SU-DHL-6 (cell line): Measurements from ENCODE around the gene RPL18.

Experiments used
- H2AFZ ChIP-seq: fragments of 200-600 bp; sonication (generic); 2 replicates; pipeline ENCODE4 v1.6.1; 2014; ENCODE audit warnings: low read depth, mild to moderate bottlenecking, moderate library complexity, mixed read lengths, antibody characterized with exemption, low read length; ENCODE audit not compliant: severe bottlenecking
- H3F3A ChIP-seq: fragments of 200-600 bp; shearing (Covaris generic); 2 replicates; pipeline ENCODE4 v1.6.0; 2016; ENCODE audit warnings: antibody characterized with exemption, mild to moderate bottlenecking; ENCODE audit not compliant: insufficient read depth
- H3K27ac ChIP-seq: fragments of 200-600 bp; sonication (generic); 2 replicates; pipeline ENCODE4 v1.5.1; 2016; ENCODE audit warnings: low read depth, mild to moderate bottlenecking, low read length, moderate library complexity, mixed read lengths
- H3K27me3 ChIP-seq: fragments of 200-600 bp; sonication (generic), shearing (Covaris generic); 2 replicates; pipeline ENCODE4 v1.6.0; 2014; ENCODE audit warnings: mild to moderate bottlenecking, low read length
- H3K36me3 ChIP-seq: fragments of 200-600 bp; sonication (generic); 2 replicates; pipeline ENCODE4 v1.6.1; 2014; ENCODE audit warnings: mild to moderate bottlenecking, low read length, mixed read lengths
- H3K4me2 ChIP-seq: fragments of 300-600, 200-600 bp; shearing (Covaris generic), sonication (generic); 2 replicates; pipeline ENCODE4 v1.6.0; 2014; ENCODE audit warnings: low read length, low read depth, mild to moderate bottlenecking; ENCODE audit not compliant: poor library complexity, severe bottlenecking
- H3K4me3 ChIP-seq: fragments of 200-600 bp; sonication (generic); 2 replicates; pipeline ENCODE4 v1.5.1; 2014; ENCODE audit warnings: antibody characterized with exemption, low read length, mild to moderate bottlenecking, mixed read lengths; ENCODE audit not compliant: insufficient read depth, poor library complexity, severe bottlenecking
- H3K79me2 ChIP-seq: fragments of 200-600 bp; sonication (generic); 2 replicates; pipeline ENCODE4 v1.6.1; 2014; ENCODE audit warnings: mild to moderate bottlenecking, low read length, moderate library complexity; ENCODE audit not compliant: insufficient read depth
- H3K9ac ChIP-seq: fragments of 200-600 bp; sonication (generic); 2 replicates; pipeline ENCODE4 v1.7.0; 2014; ENCODE audit warnings: mild to moderate bottlenecking, low read length
- H3K9me2 ChIP-seq: fragments of 200-600 bp; sonication (generic); replicated peaks from 2 replicates; pipeline ENCODE4 v1.6.1; 2014; ENCODE audit warnings: low read length; ENCODE audit not compliant: insufficient read depth
- H3K9me3 ChIP-seq: fragments of 200-600 bp; sonication (generic); 2 replicates; pipeline ENCODE4 v1.6.1; 2014; ENCODE audit warnings: low read length, mixed read lengths; ENCODE audit not compliant: insufficient read depth
- H4K20me1 ChIP-seq: fragments of 200-600 bp; sonication (generic); 2 replicates; pipeline ENCODE4 v1.6.1; 2014; ENCODE audit warnings: low read depth, mild to moderate bottlenecking, antibody characterized with exemption, low read length, moderate library complexity, mixed read lengths
- CTCF ChIP-seq: fragments of 200-600 bp; sonication (generic); IDR thresholded peaks from one replicate; pipeline ENCODE4 v1.5.1; 2017; ENCODE audit warnings: antibody characterized with exemption, mild to moderate bottlenecking, low read length, moderate library complexity; ENCODE audit not compliant: insufficient read depth, poor library complexity, severe bottlenecking
- EZH2phosphoT487 ChIP-seq: fragments of 200-600 bp; sonication (generic), shearing (Covaris generic); conservative IDR thresholded peaks from 2 replicates; pipeline ENCODE4 v1.6.1; 2018; ENCODE audit warnings: mild to moderate bottlenecking, antibody characterized with exemption, low read length, moderate library complexity, mixed read lengths

RPL18 gene

GRCh38 chr19:48650974-48651682 lies 32.1 kb upstream of the RPL18 start:
- Histone ChIP-seq H3F3A (no peaks in the 10 kb centered on the region), H3K79me2 (no peaks in the 10 kb centered on the region), H3K9me3 (no peaks in the 10 kb centered on the region), H4K20me1 (no peaks in the 10 kb centered on the region), H3K9me2 (no peaks in the 10 kb centered on the region), H2AFZ (no peak overlapping the region), H3K27ac (no peak overlapping the region), H3K9ac (no peak overlapping the region), H3K4me3 (no peak overlapping the region), H3K27me3 (no peaks in the 10 kb centered on the region), H3K36me3 (no peaks in the 10 kb centered on the region), H3K4me2 (no peak overlapping the region)
- TF ChIP-seq CTCF (no peak), EZH2phosphoT487 (no peak)

GRCh38 chr19:48648134-48648533 lies 29.2 kb upstream of the RPL18 start:
- H3F3A ChIP-seq = no peaks in the 10 kb centered on the region
- H3K27ac ChIP-seq = no peak overlapping the region
- no peaks in the 10 kb centered on the region for H3K36me3 ChIP-seq
- no peaks in the 10 kb centered on the region for H3K9me3 ChIP-seq
- no peak overlapping the region for H3K4me3 ChIP-seq
- no peak overlapping the region for H2AFZ ChIP-seq
- no peak for TF ChIP-seq CTCF
- no peak for TF ChIP-seq EZH2phosphoT487
- no peaks in the 10 kb centered on the region for H3K9me2 ChIP-seq
- H3K9ac ChIP-seq = no peak overlapping the region
- H3K27me3 ChIP-seq = no peaks in the 10 kb centered on the region
- no peak overlapping the region for H3K4me2 ChIP-seq
- H3K79me2 ChIP-seq = no peaks in the 10 kb centered on the region
- no peaks in the 10 kb centered on the region for H4K20me1 ChIP-seq

- Histone ChIP-seq H3K36me3 (no peaks in the 10 kb centered on the region), H2AFZ (peak overlapping the region; percentile 78), H3K4me3 (peak overlapping the region; percentile 50), H4K20me1 (no peaks in the 10 kb centered on the region), H3F3A (no peaks in the 10 kb centered on the region), H3K9me3 (no peaks in the 10 kb centered on the region), H3K27me3 (no peaks in the 10 kb centered on the region), H3K79me2 (no peaks in the 10 kb centered on the region), H3K4me2 (peak overlapping the region; percentile 62), H3K9ac (peak overlapping the region; percentile 54), H3K27ac (0 out of 2 replicates have a peak overlapping the region, but pooled peaks have one; percentile 0), H3K9me2 (no peaks in the 10 kb centered on the region)
- TF ChIP-seq CTCF = no peak
- no peak for TF ChIP-seq EZH2phosphoT487
These were observed 27.8 kb upstream of the RPL18 start for GRCh38 chr19:48646722-48647216.
